IMR-90 (cell line): Measurements from ENCODE around the gene PSMC4. TPM values are rescaled to one million over a fixed set of nuclear protein-coding genes. Genes with fewer than 3 reads are reported as not detected.

Experiments
- ATAC-seq: fragments of 200-7000 bp; cut with Tn5 transposase; 2 replicates; pipeline ENCODE4 v1.9.1; 2020; ENCODE audit warnings: low read depth, mild to moderate bottlenecking, moderate library complexity
- BruUV-seq: library from RNA; stranded (reverse); fragments of 400-500 nt; replicated peaks from 2 replicates; lab custom pipeline; 2021; lab: Mats Ljungman, UMichigan
- CTCF ChIA-PET: fragments of 300-600 bp; formaldehyde crosslinking; extraction: SDS; loops from one replicate; lab custom pipeline; 2021; ENCODE audit warnings: antibody characterized with exemption; lab: Yijun Ruan, JAX
- POLR2A ChIA-PET: fragments of 300-600 bp; sonication (Branson Sonifier 250); formaldehyde crosslinking; loops from one replicate; lab custom pipeline; 2022; ENCODE audit warnings: antibody characterized with exemption; ENCODE audit not compliant: unreplicated experiment; lab: Charles Lee
- DNase-seq: peaks from one replicate; pipeline ENCODE4 v3.0.0; 2013
- H2AFZ ChIP-seq: replicated peaks from 2 replicates; pipeline ENCODE3; 2013; ENCODE audit warnings: low read length, mild to moderate bottlenecking; ENCODE audit not compliant: poor library complexity
- H2AK5ac ChIP-seq: 2 replicates; pipeline ENCODE4 v1.6.1; 2013; ENCODE audit warnings: low read depth, low read length, inconsistent platforms
- H2AK9ac ChIP-seq: replicated peaks from 2 replicates; pipeline ENCODE3; 2013; ENCODE audit warnings: mild to moderate bottlenecking, low read depth, low read length, moderate library complexity; ENCODE audit not compliant: poor library complexity
- H2BK120ac ChIP-seq: 2 replicates; pipeline ENCODE4 v1.6.1; 2013; ENCODE audit warnings: low read depth, low read length, inconsistent platforms
- H2BK15ac ChIP-seq: 3 replicates; pipeline ENCODE4 v1.6.1; 2013; ENCODE audit warnings: low read depth, low read length, inconsistent platforms
- H2BK20ac ChIP-seq: 2 replicates; pipeline ENCODE4 v1.6.1; 2013; ENCODE audit warnings: low read depth, mild to moderate bottlenecking, inconsistent platforms, low read length, moderate library complexity
- H2BK5ac ChIP-seq: 2 replicates; pipeline ENCODE4 v1.6.1; 2013; ENCODE audit warnings: mild to moderate bottlenecking, low read depth, low read length, inconsistent platforms; ENCODE audit not compliant: poor library complexity, severe bottlenecking
- H3K14ac ChIP-seq: replicated peaks from 2 replicates; pipeline ENCODE4 v1.6.1; 2013; ENCODE audit warnings: low read depth, low read length, inconsistent platforms
- H3K18ac ChIP-seq: 2 replicates; pipeline ENCODE4 v1.6.1; 2013; ENCODE audit warnings: low read depth, low read length, control low read depth
- H3K23ac ChIP-seq: 2 replicates; pipeline ENCODE4 v1.6.1; 2013; ENCODE audit warnings: low read depth, low read length, inconsistent platforms
- H3K27ac ChIP-seq: 2 replicates; pipeline ENCODE4 v1.5.1; 2013; ENCODE audit warnings: mild to moderate bottlenecking, control low read depth, low read length; ENCODE audit not compliant: insufficient read depth
- H3K27me3 ChIP-seq: 2 replicates; pipeline ENCODE4 v1.6.1; 2013; ENCODE audit warnings: low read length; ENCODE audit not compliant: control insufficient read depth, insufficient read depth
- H3K36me3 ChIP-seq: 2 replicates; pipeline ENCODE4 v1.6.1; 2013; ENCODE audit warnings: low read length, mixed read lengths; ENCODE audit not compliant: control insufficient read depth, insufficient read depth
- H3K4ac ChIP-seq: 2 replicates; pipeline ENCODE4 v1.6.1; 2013; ENCODE audit warnings: low read depth, low read length, inconsistent platforms
- H3K4me1 ChIP-seq: 2 replicates; pipeline ENCODE4 v1.6.1; 2013; ENCODE audit warnings: low read length, mixed read lengths; ENCODE audit not compliant: control insufficient read depth, insufficient read depth
- H3K4me2 ChIP-seq: 2 replicates; pipeline ENCODE4 v1.6.1; 2013; ENCODE audit warnings: low read depth, mild to moderate bottlenecking, control low read depth, low read length, moderate library complexity
- H3K4me3 ChIP-seq: 2 replicates; pipeline ENCODE4 v1.5.1; 2013; ENCODE audit warnings: low read depth, mild to moderate bottlenecking, control low read depth, low read length, moderate library complexity; ENCODE audit not compliant: insufficient read depth
- H3K56ac ChIP-seq: 2 replicates; pipeline ENCODE4 v1.6.1; 2013; ENCODE audit warnings: low read length, inconsistent platforms; ENCODE audit not compliant: insufficient read depth; ENCODE audit errors: extremely low read depth
- H3K79me1 ChIP-seq, 2 experiments: 2 replicates each; pipeline ENCODE4 v1.6.1; 2013; ENCODE audit warnings: low read length in 2 of 2, inconsistent platforms in 1 of 2, low read depth in 1 of 2
- H3K9ac ChIP-seq: 2 replicates; pipeline ENCODE4 v1.6.1; 2013; ENCODE audit warnings: low read depth, low read length, control low read depth
- H3K9me1 ChIP-seq: 2 replicates; pipeline ENCODE4 v1.6.1; 2013; ENCODE audit warnings: low read length, inconsistent platforms; ENCODE audit not compliant: insufficient read depth
- H3K9me3 ChIP-seq: 2 replicates; pipeline ENCODE4 v1.6.1; 2013; ENCODE audit warnings: low read length; ENCODE audit not compliant: control insufficient read depth, insufficient read depth
- H4K20me1 ChIP-seq: 2 replicates; pipeline ENCODE4 v1.6.1; 2013; ENCODE audit warnings: low read length, inconsistent platforms; ENCODE audit not compliant: insufficient read depth
- H4K5ac ChIP-seq: 2 replicates; pipeline ENCODE4 v1.6.1; 2013; ENCODE audit warnings: mild to moderate bottlenecking, low read depth, low read length, control low read depth
- H4K8ac ChIP-seq, 2 experiments: 2 replicates each; pipeline ENCODE4 v1.6.1; 2013; ENCODE audit warnings: low read depth in 2 of 2, low read length in 2 of 2, control low read depth in 1 of 2, inconsistent platforms in 1 of 2
- H4K91ac ChIP-seq: 2 replicates; pipeline ENCODE4 v1.6.1; 2013; ENCODE audit warnings: low read depth, low read length, inconsistent platforms; ENCODE audit not compliant: insufficient read depth
- BHLHE40 ChIP-seq: fragments of 150-350 bp; IDR thresholded peaks from 2 replicates; pipeline ENCODE4 v1.6.1; 2016; ENCODE audit warnings: mild to moderate bottlenecking, low read depth, low read length
- CEBPB ChIP-seq: IDR thresholded peaks from 2 replicates; pipeline ENCODE4 v1.6.1; 2012; ENCODE audit warnings: low read depth, low read length, improper control_type of control experiment
- CHD1 ChIP-seq: IDR thresholded peaks from 2 replicates; pipeline ENCODE4 v1.6.1; 2012; ENCODE audit warnings: low read depth, low read length, improper control_type of control experiment
- FOS ChIP-seq: fragments of 150-350 bp; IDR thresholded peaks from 2 replicates; pipeline ENCODE4 v1.6.1; 2016; ENCODE audit warnings: low read depth, low read length
- MAFK ChIP-seq: IDR thresholded peaks from 2 replicates; pipeline ENCODE4 v1.6.1; 2012; ENCODE audit warnings: low read depth, low read length, improper control_type of control experiment
- MAZ ChIP-seq: IDR thresholded peaks from 2 replicates; pipeline ENCODE4 v1.6.1; 2012; ENCODE audit warnings: low read depth, mild to moderate bottlenecking, low read length, improper control_type of control experiment, moderate library complexity, borderline replicate concordance
- MXI1 ChIP-seq: IDR thresholded peaks from 2 replicates; pipeline ENCODE4 v1.6.1; 2012; ENCODE audit warnings: low read depth, mild to moderate bottlenecking, low read length, moderate library complexity, borderline replicate concordance
- NFE2L2 ChIP-seq: fragments of 150-350 bp; IDR thresholded peaks from 2 replicates; pipeline ENCODE4 v1.6.1; 2016; ENCODE audit warnings: low read depth, mild to moderate bottlenecking, low read length
- POLR2A ChIP-seq: IDR thresholded peaks from 2 replicates; pipeline ENCODE4 v1.6.1; 2012; ENCODE audit warnings: mild to moderate bottlenecking, low read depth, low read length
- RAD21 ChIP-seq: IDR thresholded peaks from 2 replicates; pipeline ENCODE4 v1.6.1; 2012; ENCODE audit warnings: low read length, improper control_type of control experiment
- RCOR1 ChIP-seq: IDR thresholded peaks from 2 replicates; pipeline ENCODE4 v1.6.1; 2012; ENCODE audit warnings: mild to moderate bottlenecking, low read length, improper control_type of control experiment; ENCODE audit not compliant: insufficient replicate concordance
- RFX5 ChIP-seq: IDR thresholded peaks from 2 replicates; pipeline ENCODE4 v1.8.0; 2012; ENCODE audit warnings: low read depth, mild to moderate bottlenecking, low read length, moderate library complexity
- SMC3 ChIP-seq: fragments of 150-350 bp; IDR thresholded peaks from 2 replicates; pipeline ENCODE4 v1.6.1; 2016; ENCODE audit warnings: low read depth, mild to moderate bottlenecking, antibody characterized with exemption, low read length, moderate library complexity
- USF2 ChIP-seq: fragments of 150-350 bp; IDR thresholded peaks from 2 replicates; pipeline ENCODE4 v1.6.1; 2017; ENCODE audit warnings: mild to moderate bottlenecking, antibody characterized with exemption, low read length, low read depth
- WGBS, 2 experiments: methylation state at CpG; one replicate each; pipeline versions ENCODE4 v1.1.5 to v1.1.7; 2013; ENCODE audit warnings: missing lambda C conversion rate in 2 of 2; ENCODE audit not compliant: insufficient read length in 1 of 2; ENCODE audit errors: extremely low coverage in 2 of 2; 5-methylcytosine and 5-hydroxymethylcytosine counted together
- dilution Hi-C: fragments of 300-500 bp; cut with HindIII; formaldehyde crosslinking; loops from one replicate; pipeline ENCODE4 v1.14.3; 2018; ENCODE audit warnings: low sequenced_read_pairs; ENCODE audit not compliant: unreplicated experiment
- in situ Hi-C: fragments of 300-500 bp; cut with MboI; formaldehyde crosslinking; loops from 3 replicates; pipeline ENCODE4 v1.14.3; 2019; ENCODE audit warnings: low sequenced_read_pairs, inconsistent platforms, mixed read lengths
- intact Hi-C: fragments of 100-400 bp; cut with micrococcal nuclease; formaldehyde crosslinking; loops from 2 replicates; pipeline ENCODE4 v1.10.0; 2022
- polyA plus RNA-seq, 3 experiments: library from polyadenylated mRNA; depleted of rRNA; stranded (reverse); fragments of >200 nt; gene quantifications; 2 replicates each; pipeline ENCODE4 v1.2.3, GENCODE V29; 2012; ENCODE audit warnings: low replicate concordance in 1 of 3
- total RNA-seq: library from RNA; depleted of rRNA; stranded (reverse); fragments of >200 nt; gene quantifications from 2 replicates; pipeline ENCODE4 v1.2.3, GENCODE V29; 2012
- TF ChIP-seq, protein P1 (sequence below): conservative IDR thresholded peaks from 2 replicates; pipeline ENCODE4 v1.5.1; 2012; ENCODE audit warnings: mild to moderate bottlenecking, low read depth, low read length, improper control_type of control experiment
- TF ChIP-seq, protein P2 (sequence below): fragments of 150-350 bp; IDR thresholded peaks from 2 replicates; pipeline ENCODE4 v1.6.1; 2016; ENCODE audit warnings: low read depth, mild to moderate bottlenecking, low read length, moderate library complexity, borderline replicate concordance

Gene PSMC4
- total and polyA plus RNA-seq, 2 of the 4 experiments (the other 2 are of a cell fraction) = 148 to 216 TPM

DNA sequence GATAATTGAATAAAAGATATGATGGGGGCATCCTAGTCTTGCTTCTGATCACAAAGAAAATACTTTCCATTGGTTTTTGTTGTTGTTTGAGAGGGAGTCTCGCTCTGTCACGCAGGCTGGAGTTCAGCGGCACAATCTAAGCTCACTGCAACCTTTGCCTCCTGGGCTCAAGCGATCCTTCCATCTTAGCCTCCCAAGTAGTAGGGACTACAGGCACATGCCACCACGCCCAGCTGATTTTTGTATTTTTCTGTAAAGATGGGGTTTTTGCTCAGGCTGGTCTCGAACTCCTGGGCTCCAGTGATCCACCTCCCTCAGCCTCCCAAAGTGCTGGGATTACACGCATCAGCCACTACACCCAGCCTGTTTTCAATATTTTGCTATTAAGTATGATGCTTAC is 17.1 kb upstream of the PSMC4 start:
- ChIA-PET CTCF (no interaction called here), POLR2A (no interaction called here)
- H4K8ac ChIP-seq = no peak overlapping the region
- in situ Hi-C loops (no loop called here), dilution Hi-C loops (no loop called here), intact Hi-C loops (no loop called here)
- 0 out of 2 replicates have a peak, but pooled peaks cover 2% of the 10 kb centered on the region for H3K27me3 ChIP-seq
- no peak overlapping the region for H4K91ac ChIP-seq
- TF ChIP-seq CHD1 = no peak
- no peak for TF ChIP-seq USF2
- no peak for TF ChIP-seq RAD21
- no peak for TF ChIP-seq MAZ
- no peak for TF ChIP-seq SMC3
- TF ChIP-seq, protein P1, sequence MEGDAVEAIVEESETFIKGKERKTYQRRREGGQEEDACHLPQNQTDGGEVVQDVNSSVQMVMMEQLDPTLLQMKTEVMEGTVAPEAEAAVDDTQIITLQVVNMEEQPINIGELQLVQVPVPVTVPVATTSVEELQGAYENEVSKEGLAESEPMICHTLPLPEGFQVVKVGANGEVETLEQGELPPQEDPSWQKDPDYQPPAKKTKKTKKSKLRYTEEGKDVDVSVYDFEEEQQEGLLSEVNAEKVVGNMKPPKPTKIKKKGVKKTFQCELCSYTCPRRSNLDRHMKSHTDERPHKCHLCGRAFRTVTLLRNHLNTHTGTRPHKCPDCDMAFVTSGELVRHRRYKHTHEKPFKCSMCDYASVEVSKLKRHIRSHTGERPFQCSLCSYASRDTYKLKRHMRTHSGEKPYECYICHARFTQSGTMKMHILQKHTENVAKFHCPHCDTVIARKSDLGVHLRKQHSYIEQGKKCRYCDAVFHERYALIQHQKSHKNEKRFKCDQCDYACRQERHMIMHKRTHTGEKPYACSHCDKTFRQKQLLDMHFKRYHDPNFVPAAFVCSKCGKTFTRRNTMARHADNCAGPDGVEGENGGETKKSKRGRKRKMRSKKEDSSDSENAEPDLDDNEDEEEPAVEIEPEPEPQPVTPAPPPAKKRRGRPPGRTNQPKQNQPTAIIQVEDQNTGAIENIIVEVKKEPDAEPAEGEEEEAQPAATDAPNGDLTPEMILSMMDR = no peak
- no peak for TF ChIP-seq CEBPB
- TF ChIP-seq FOS = no peak
- no peak for TF ChIP-seq RFX5
- TF ChIP-seq RCOR1 = no peak
- no peak for TF ChIP-seq MAFK
- TF ChIP-seq BHLHE40 = no peak
- no peak for TF ChIP-seq POLR2A
- TF ChIP-seq NFE2L2 = no peak
- TF ChIP-seq, protein P2, sequence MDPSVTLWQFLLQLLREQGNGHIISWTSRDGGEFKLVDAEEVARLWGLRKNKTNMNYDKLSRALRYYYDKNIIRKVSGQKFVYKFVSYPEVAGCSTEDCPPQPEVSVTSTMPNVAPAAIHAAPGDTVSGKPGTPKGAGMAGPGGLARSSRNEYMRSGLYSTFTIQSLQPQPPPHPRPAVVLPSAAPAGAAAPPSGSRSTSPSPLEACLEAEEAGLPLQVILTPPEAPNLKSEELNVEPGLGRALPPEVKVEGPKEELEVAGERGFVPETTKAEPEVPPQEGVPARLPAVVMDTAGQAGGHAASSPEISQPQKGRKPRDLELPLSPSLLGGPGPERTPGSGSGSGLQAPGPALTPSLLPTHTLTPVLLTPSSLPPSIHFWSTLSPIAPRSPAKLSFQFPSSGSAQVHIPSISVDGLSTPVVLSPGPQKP = no peak
- TF ChIP-seq MXI1 = no peak
- DNase-seq (no peak), ATAC-seq (no peak)
- H3K14ac ChIP-seq = no peak overlapping the region
- H2AFZ ChIP-seq = no peak overlapping the region
- no peaks in the 10 kb centered on the region for H3K36me3 ChIP-seq
- no peaks in the 10 kb centered on the region for H3K4me1 ChIP-seq
- H2BK20ac ChIP-seq = no peak overlapping the region
- WGBS, 2 experiments = no CpG with 5 or more reads among the region's 7 CpGs
- BruUV-seq = no TSS peak
- H2AK9ac ChIP-seq = no peak overlapping the region
- no peak overlapping the region for H2AK5ac ChIP-seq
- H3K4ac ChIP-seq = no peak overlapping the region
- H3K27ac ChIP-seq = no peak overlapping the region
- no peak overlapping the region for H3K18ac ChIP-seq
- H3K4me2 ChIP-seq = no peak overlapping the region
- H2BK15ac ChIP-seq = no peak overlapping the region
- no peaks in the 10 kb centered on the region for H3K9me3 ChIP-seq
- H4K5ac ChIP-seq = no peak overlapping the region
- no peak overlapping the region for H2BK5ac ChIP-seq
- no peaks in the 10 kb centered on the region for H3K9me1 ChIP-seq
- no peaks in the 10 kb centered on the region for H3K79me1 ChIP-seq
- H3K4me3 ChIP-seq = no peak overlapping the region
- H3K23ac ChIP-seq = no peak overlapping the region
- no peak overlapping the region for H2BK120ac ChIP-seq
- H4K20me1 ChIP-seq = no peaks in the 10 kb centered on the region
- H3K9ac ChIP-seq = no peak overlapping the region
- no peak overlapping the region for H3K56ac ChIP-seq
